Right lobe of liver (tissue), 6 donors: ENCODE measurements around the gene MTO1. TPM values are rescaled to one million over a fixed set of nuclear protein-coding genes. Genes with fewer than 3 reads are reported as not detected.
"Not testable (repeated sequence)": the region's sequence is repeated elsewhere in the genome, so short reads cannot be mapped to it uniquely, and the experiment has no call there.

Experiments
- ATAC-seq, 4 donors: fragments of 200-7000 bp; cut with Tn5 transposase; one replicate each; pipeline ENCODE4 v1.9.1; 2020; ENCODE audit warnings: mild to moderate bottlenecking in 4 of 4, moderate library complexity in 4 of 4
- DNase-seq, 3 donors: peaks; one replicate each; pipeline ENCODE4 v3.0.0-alpha.2; 2020
- H3K27ac ChIP-seq, 3 donors: fragments of 200-600 bp; one replicate each; pipeline ENCODE4 v1.8.0; 2022
- H3K27me3 ChIP-seq, 2 donors: fragments of 200-600 bp; one replicate each; pipeline ENCODE4 v1.8.0; 2022
- H3K36me3 ChIP-seq, 4 donors: fragments of 200-600 bp; sonication (generic) in 1 of 4; one replicate each; pipeline versions ENCODE4 v1.5.1 to v1.8.0; 2017 to 2022; ENCODE audit warnings: control low read depth in 1 of 4
- H3K4me1 ChIP-seq, 4 donors: fragments of 200-600 bp; sonication (generic) in 1 of 4; one replicate each; pipeline versions ENCODE4 v1.5.1 to v1.8.0; 2017 to 2022; ENCODE audit warnings: control low read depth in 1 of 4
- H3K4me3 ChIP-seq, 3 donors: fragments of 200-600 bp; one replicate each; pipeline ENCODE4 v1.8.0; 2022
- H3K9me3 ChIP-seq, 4 donors: fragments of 200-600 bp; sonication (generic) in 1 of 4; one replicate each; pipeline versions ENCODE4 v1.5.1 to v1.8.0; 2017 to 2022; ENCODE audit warnings: control low read depth in 1 of 4
- POLR2A ChIP-seq: fragments of 450-650 bp; IDR thresholded peaks from one replicate; pipeline ENCODE4 v1.6.1; 2017; ENCODE audit warnings: antibody characterized with exemption, mild to moderate bottlenecking
- WGBS: methylation state at CpG from one replicate; pipeline ENCODE4 v1.1.6; 2018; ENCODE audit warnings: low coverage, low lambda C conversion rate; ENCODE audit not compliant: insufficient coverage; ENCODE audit errors: missing lambda C conversion rate; 5-methylcytosine and 5-hydroxymethylcytosine counted together
- intact Hi-C, 2 donors: fragments of 100-400 bp; cut with DNase I; formaldehyde crosslinking; loops; one replicate each; pipeline versions ENCODE4 v1.11.2 to v1.14.1; 2022
- total RNA-seq, 6 experiments: library from RNA; depleted of rRNA in 2 of 6; stranded (reverse); fragments of >200 nt in 2 of 6; fragmentation: NEBNext Ultra II Directional in 3 of 6; extraction: Animal tissue kit (Norgen Biotek cat#: 25700) in 3 of 6; gene quantifications; one replicate each; pipeline versions ENCODE4 v1.1.0 to v1.2.4, GENCODE V29; 2016 to 2023
- TF ChIP-seq, protein P1 (sequence below), 4 donors: fragments of 200-600 bp in 3 of 4; fragments of 450-650 bp in 1 of 4; IDR thresholded peaks; one replicate each; pipeline versions ENCODE4 v1.5.1 to v1.8.0; 2016 to 2022; ENCODE audit warnings: antibody characterized with exemption in 4 of 4, mild to moderate bottlenecking in 2 of 4
- donor health status: DM: no; HTN: yes; CAD: no.
- donor health status: DM: no; HTN: no; CAD: no.
- donor health status: DM: no; HTN: no; CAD: no.
- donor health status: DM: no; HTN: yes; CAD: no.
- donor health status: DM: no; HTN: yes; CAD: no.

MTO1 gene
- total RNA-seq, 6 experiments from 2014 or later: 24.6 to 33.7 (median 29.0) TPM

DNA sequence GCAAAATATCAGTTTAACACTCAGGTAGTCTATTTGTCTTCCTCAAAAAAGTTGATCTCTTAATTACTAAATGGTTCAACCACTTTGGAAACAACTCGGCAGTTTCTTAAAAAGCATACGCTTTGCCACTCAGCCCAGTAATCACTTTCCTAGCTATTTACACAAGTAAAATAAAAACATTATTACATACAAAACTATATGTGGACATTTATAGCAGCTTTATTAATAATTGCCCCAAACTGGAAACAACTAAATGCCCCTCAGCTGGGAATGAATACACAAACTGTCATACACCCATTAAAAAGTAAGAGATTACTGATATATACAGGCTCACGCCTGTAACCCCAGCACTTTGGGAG is 51.9 kb downstream of the MTO1 start:
- Histone ChIP-seq H3K27me3 (no peaks in the 10 kb centered on the region), H3K9me3 (no peaks in the 10 kb centered on the region), H3K36me3 (peaks cover 12 to 35% (median 23%) of the 10 kb centered on the region in 4 donors), H3K4me1 (peaks cover 0 to 22% (median 0%) of the 10 kb centered on the region in 4 donors), H3K27ac (no peak overlapping the region), H3K4me3 (no peak overlapping the region)
- WGBS: 45% methylated on average over 3 of the region's 3 CpGs
- DNase-seq: no peak
- intact Hi-C loops: loop anchor here in 1 of 2 donors (10.0 kb wide), 1 partner anchor 101 kb away; no protein-coding TSS in a partner anchor
- TF ChIP-seq, protein P1, sequence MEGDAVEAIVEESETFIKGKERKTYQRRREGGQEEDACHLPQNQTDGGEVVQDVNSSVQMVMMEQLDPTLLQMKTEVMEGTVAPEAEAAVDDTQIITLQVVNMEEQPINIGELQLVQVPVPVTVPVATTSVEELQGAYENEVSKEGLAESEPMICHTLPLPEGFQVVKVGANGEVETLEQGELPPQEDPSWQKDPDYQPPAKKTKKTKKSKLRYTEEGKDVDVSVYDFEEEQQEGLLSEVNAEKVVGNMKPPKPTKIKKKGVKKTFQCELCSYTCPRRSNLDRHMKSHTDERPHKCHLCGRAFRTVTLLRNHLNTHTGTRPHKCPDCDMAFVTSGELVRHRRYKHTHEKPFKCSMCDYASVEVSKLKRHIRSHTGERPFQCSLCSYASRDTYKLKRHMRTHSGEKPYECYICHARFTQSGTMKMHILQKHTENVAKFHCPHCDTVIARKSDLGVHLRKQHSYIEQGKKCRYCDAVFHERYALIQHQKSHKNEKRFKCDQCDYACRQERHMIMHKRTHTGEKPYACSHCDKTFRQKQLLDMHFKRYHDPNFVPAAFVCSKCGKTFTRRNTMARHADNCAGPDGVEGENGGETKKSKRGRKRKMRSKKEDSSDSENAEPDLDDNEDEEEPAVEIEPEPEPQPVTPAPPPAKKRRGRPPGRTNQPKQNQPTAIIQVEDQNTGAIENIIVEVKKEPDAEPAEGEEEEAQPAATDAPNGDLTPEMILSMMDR (IDR thresholded peaks at IDR 0.05): no peak
- no peak for TF ChIP-seq POLR2A
- ATAC-seq: no peak

DNA sequence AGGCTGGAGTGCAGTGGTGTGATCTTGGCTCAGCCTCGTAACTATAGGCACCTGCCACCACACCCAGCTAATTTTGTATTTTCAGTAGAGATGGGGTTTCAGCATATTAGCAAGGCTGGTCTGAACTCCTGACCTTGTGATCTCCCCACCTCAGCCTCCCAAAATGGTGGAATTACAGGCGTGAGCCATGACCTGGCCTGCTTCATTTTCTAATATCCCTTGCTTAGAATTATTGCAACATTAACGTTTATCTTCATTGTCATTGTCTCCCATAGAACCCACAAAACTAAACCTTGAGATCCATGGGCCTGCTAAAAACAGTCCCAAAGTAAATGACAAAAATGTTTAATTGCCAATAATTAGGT is 53.2 kb downstream of the MTO1 start:
- peak in 1 of 4 donors; percentile 5 for ATAC-seq

DNA sequence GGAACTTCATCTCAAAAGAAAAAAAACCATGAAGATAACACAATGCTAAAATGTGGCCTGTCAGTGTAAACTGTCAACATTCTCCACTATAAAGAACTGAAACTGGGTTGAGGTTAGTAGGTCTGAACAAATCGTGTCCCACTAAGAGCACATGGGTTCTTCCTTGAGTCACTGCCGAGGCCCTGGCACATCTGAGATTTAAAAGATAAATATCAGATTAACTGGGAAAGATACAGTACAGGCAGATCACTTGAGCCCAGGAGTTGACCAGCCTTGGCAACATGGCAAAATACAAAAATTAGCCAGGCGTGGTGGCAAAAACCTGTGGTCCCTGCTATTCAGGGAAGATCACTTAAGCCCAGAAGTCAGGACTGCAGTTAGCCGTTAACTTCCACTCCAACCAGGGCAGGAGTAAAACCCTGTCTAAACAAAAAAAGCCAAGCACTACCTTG is 53.7 kb downstream of the MTO1 start:
- no peak overlapping the region for H3K4me3 ChIP-seq
- 22% methylated on average over 4 of the region's 4 CpGs for WGBS
- peak overlapping the region in 1 of 3 donors; percentile 13 for H3K27ac ChIP-seq
- DNase-seq (no peak), ATAC-seq (no peak)
- TF ChIP-seq POLR2A: no peak
- TF ChIP-seq, protein P1 (IDR thresholded peaks at IDR 0.05): no peak
- peaks cover 16 to 47% (median 31%) of the 10 kb centered on the region in 4 donors for H3K36me3 ChIP-seq
- no peaks in the 10 kb centered on the region for H3K9me3 ChIP-seq
- H3K4me1 ChIP-seq: peaks cover 0 to 30% (median 3%) of the 10 kb centered on the region in 4 donors
- intact Hi-C loops: loop anchor here in 1 of 2 donors (10.0 kb wide), 1 partner anchor 100 kb away; no protein-coding TSS in a partner anchor
- no peaks in the 10 kb centered on the region for H3K27me3 ChIP-seq

More for the DNA sequence above, 53.2 kb downstream of the MTO1 start:
- DNase-seq: no peak
- H3K9me3 ChIP-seq: no peaks in the 10 kb centered on the region
- H3K36me3 ChIP-seq: peaks cover 16 to 45% (median 30%) of the 10 kb centered on the region in 4 donors
- TF ChIP-seq, protein P1 (IDR thresholded peaks at IDR 0.05): no peak
- TF ChIP-seq POLR2A: no peak
- peak overlapping the region in 1 of 3 donors; percentile 13 for H3K27ac ChIP-seq
- peaks cover 0 to 30% (median 3%) of the 10 kb centered on the region in 4 donors for H3K4me1 ChIP-seq
- no peak overlapping the region for H3K4me3 ChIP-seq
- intact Hi-C loops: loop anchor here in 1 of 2 donors (10.0 kb wide), 1 partner anchor 100 kb away; no protein-coding TSS in a partner anchor
- H3K27me3 ChIP-seq: no peaks in the 10 kb centered on the region
- WGBS: 36% methylated on average over 3 of the region's 3 CpGs

DNA sequence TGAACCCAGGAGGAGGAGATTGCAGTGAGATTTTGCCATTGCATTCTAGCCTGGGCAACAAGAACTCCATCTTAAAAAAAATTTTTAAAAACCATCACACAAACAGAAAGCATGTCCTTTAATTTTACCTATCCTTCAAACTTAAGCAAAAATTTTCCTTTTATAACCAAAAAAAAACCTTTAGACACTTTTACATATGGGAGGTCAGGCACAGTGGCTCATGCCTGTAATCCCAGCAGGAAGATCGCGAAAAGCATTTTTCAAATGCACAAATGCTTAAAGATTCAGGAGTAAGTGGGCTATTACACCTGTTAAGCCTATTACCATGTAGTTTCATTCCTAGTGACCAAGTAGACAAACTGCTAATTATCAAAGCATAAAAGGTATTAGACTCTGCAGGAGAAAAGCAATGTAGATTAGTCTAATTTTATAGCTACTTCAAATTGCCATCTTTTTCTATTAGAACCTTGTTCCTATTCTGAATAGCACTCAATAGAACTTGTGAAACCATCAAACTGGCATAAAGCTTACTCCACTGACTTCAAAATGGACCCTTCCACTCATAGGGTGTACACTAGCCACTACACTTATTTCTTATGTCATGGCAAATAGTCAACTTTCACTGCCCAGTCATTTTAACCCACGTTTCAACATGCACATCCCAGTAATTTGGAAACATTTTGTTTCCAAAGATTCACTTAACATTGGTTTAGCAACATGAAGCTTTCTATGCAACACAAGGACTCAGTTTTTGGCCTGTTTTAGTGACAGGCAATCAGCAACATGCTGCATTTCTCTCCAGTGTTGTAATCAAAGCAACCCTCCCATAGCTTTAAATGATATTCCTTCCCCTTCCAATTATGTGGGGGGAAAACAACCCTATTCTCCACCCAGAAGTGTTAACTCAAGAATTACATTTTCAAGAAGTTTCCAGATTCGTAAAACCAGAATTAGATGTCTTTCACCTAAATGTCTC is 55.3 kb downstream of the MTO1 start:
- intact Hi-C loops: loop anchor here in 1 of 2 donors (10.0 kb wide), 1 partner anchor 98 kb away; no protein-coding TSS in a partner anchor
- TF ChIP-seq, protein P1 (IDR thresholded peaks at IDR 0.05): no peak
- peak; percentile 45 for TF ChIP-seq POLR2A
- H3K36me3 ChIP-seq: peaks cover 16 to 47% (median 31%) of the 10 kb centered on the region in 4 donors
- ATAC-seq: no peak
- no peaks in the 10 kb centered on the region for H3K27me3 ChIP-seq
- DNase-seq: no peak
- H3K27ac ChIP-seq: peak overlapping the region in 1 of 3 donors; percentile 27
- no peak overlapping the region for H3K4me3 ChIP-seq
- peaks cover 0 to 30% (median 3%) of the 10 kb centered on the region in 4 donors for H3K4me1 ChIP-seq
- H3K9me3 ChIP-seq: no peaks in the 10 kb centered on the region
- WGBS: 45% methylated on average over 4 of the region's 4 CpGs

DNA sequence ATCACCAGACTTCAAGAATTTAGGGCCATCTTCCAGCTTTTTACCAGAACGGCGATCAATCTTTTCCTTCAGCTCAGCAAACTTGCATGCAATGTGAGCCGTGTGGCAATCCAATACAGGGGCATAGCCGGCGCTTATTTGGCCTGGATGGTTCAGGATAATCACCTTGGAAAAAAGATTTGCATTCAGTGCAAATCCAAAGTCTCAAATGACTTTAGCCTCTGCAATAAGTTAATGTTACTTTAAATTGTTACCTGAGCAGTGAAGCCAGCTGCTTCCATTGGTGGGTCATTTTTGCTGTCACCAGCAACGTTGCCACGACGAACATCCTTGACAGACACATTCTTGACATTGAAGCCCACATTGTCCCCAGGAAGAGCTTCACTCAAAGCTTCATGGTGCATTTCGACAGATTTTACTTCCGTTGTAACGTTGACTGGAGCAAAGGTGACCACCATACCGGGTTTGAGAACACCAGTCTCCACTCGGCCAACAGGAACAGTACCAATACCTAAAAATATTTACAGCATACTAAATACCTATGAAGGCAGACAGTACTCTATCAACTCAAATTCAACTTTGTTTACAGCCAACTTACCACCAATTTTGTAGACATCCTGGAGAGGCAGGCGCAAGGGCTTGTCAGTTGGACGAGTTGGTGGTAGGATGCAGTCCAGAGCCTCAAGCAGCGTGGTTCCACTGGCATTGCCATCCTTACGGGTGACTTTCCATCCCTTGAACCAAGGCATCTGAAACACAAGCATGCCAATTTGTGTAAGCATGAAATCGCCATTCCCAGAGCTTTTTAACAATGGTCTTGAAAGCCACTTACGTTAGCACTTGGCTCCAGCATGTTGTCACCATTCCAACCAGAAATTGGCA is 56.8 kb downstream of the MTO1 start:
- Histone ChIP-seq H3K27ac (peak overlapping the region; percentile 16 to 39 (median 24)), H3K4me3 (peak overlapping the region; percentile 11 to 95 (median 35)), H3K4me1 (peaks cover 0 to 38% (median 6%) of the 10 kb centered on the region in 4 donors), H3K36me3 (peaks cover 16 to 47% (median 31%) of the 10 kb centered on the region in 4 donors)
- 9% methylated on average over 14 of the region's 19 CpGs for WGBS
- ATAC-seq, H3K27me3 ChIP-seq, H3K9me3 ChIP-seq, DNase-seq: not testable (repeated sequence)
- intact Hi-C loops: loop anchor here in 1 of 2 donors (10.0 kb wide), 1 partner anchor 96 kb away; no protein-coding TSS in a partner anchor
